Cerebellar nuclear complex (tissue), 1 donor: ENCODE measurements around the gene HIP1R.
"Not testable (repeated sequence)": the region's sequence is repeated elsewhere in the genome, so short reads cannot be mapped to it uniquely, and the experiment has no call there.

Experiments used
- DNase-seq, 2 experiments: peaks; one replicate each; lab custom pipeline; 2025; lab: John Stamatoyannopoulos, UW

The HIP1R gene

GRCh38 chr12:122894193-122895121, 59.2 kb downstream of the HIP1R start:
- DNase-seq = no peak

DNA sequence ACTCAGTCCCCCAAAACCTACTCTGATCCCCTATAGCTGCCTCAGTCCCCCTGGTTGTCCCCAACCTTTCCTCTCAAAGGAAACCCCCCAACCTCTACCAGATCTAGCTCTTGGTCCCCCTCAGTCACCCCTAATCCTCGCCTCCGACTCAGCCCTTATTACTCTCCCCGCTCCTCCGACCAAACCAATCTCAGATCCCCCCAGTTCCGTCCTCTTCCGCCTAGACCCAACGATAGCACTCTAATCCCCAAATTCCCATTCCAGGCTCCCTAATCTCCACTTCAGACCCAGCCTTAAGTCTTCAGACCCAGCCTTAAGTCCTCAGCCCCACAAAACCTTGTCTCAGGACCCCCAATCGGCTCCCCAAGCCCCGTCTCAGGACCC, 60.1 kb downstream of the HIP1R start:
- DNase-seq = no peak

DNA sequence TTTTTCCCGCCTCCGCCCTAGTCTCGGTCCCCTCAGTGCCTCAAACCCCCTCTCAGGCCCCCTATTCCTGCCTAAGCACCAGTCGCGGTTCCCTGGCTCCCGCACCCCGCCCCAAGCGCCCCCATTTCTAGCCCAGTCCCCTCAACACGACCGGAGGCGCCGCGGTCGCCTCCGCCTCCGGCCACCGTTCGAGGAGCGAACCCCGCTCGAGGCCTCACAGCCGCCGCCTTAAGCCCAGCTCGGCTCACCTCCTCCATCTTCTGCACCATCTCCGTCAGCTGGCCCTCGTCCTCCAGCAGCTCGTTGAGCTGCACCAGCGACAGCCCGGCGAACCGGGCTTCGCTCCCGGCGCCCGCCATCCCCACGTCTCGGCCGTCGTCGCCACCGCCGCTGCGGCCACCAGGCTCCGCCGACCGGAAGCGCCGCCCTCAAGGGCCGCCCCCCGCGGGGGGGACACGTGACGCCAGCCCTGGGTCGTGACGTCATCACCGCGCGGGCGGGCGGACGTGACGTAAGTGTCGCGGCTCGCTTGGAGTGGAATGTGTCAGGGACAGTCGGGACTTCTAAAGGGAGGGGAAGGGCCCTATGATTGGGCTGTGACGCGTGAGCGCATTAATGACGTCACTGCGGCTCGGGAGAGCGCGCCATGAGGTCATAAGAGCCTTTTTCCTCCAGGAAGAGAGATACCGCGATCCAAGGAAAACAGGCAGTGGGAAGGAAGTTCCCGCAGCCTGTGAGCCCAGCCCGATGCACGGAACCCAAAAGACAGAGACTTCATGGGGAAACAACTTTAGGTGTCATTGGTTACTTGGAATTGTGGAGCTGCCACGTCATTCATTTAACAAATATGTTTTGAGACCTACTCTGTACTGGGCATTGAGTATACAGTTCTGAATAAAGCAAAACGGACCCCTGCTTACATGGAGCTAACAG, 60.7 kb downstream of the HIP1R start, which contains the start of gene VPS37B:
VPS37B (minus strand) TSS at position 421 of the 933 bp plus-strand sequence; CDS start at position 359, 62 bp downstream.
- no peak for DNase-seq

GRCh38 chr12:122896662-122897061, 61.4 kb downstream of the HIP1R start:
- DNase-seq = no peak

DNA sequence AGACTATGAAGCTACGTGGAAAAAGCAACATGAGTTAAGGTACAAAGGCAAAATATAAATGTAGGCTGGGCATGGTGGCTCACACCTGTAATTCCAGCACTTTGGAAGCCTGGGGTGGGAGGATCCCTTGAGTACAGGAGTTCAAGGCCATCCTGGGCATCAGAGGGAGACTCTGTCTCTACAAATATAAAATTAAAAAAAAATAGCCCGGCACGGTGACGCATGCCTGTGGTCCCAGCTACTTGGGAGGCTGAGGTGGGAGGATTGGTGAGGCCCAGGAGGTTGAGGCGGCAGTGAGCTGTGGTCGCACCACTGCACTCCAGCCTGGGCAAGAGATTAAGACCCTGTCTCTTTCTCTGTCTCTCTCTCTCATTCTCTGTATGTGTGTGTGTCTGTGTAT, 64.6 kb downstream of the HIP1R start:
- DNase-seq = no peak

DNA sequence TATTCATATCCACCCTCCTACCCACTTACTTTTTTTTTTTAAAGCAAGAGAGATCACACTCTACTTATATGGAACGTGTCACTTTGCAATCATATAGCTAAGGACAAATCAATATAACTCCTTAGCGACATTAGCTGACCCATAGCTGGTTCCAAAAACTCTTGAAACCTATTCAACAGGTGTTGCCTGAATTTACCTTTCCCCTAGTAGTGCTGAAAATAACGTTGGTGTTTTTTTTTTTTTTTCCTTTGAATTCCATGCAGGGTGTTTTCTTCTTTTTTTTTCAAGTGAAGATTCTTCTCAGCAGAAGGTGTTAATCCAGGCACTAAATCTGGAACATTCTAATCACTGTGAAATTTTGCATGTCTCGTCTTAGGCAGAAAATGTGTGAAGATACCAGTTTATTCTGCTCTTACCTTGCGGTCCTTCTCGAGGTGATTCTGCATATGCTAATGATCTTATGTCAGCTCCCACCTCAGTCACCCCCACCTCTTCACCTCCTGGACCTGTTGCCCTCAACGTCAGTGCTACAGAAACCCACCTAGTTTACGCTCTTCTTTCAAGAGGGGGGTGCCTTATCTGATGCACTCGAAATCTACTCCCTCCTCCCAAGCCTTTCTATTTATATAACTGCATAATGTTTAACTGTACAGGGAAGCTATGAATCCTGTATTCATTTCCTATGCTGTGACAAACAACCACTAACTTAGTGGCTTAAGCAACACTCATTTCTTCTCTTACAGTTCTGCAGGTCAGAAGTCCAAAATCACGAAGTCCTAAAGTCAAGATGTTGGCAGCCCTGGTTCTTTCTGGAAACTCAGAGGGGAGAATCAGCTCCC, 67.8 kb downstream of the HIP1R start:
- no peak for DNase-seq

DNA sequence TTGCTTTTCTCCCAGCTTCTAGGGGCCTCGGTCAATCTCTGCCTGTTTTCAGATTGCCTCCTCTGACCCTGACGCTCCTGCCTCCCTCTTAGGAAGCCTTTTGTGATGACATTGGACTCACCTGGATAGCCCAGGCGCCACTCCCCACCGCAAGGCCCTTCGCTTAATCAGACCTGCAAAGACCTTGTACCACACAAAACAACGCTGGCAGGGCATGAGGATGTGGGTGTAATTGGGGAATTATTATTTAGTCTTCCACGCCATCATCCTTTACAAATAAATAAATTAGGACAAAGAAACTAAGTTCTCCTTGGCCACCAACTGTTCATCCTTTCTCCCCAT, 68.4 kb downstream of the HIP1R start:
- DNase-seq = no peak

- not testable (repeated sequence) for DNase-seq
Measured at GRCh38 chr12:122905258-122905657, 70.0 kb downstream of the HIP1R start.

DNA sequence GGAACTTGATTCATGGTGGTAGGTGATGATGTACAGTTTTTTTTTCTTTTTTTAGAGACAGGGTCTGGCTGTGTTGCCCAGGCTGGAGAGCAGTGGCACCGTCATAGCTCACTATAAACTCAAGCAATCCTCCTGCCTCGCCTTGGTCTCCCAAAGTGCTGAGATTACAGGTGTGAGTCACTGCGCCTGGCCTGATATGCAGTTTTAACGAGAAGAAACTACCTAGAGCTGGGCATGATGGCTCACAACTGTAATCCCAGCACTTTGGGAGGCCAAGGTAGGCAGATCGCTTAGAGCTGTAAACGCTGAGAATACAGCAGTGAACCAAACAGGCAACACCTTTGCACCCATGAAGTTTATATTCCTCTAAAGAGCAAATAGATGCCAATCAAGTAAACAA, 73.7 kb downstream of the HIP1R start:
- no peak for DNase-seq

- no peak for DNase-seq
Measured at GRCh38 chr12:122909442-122910288, 74.4 kb downstream of the HIP1R start.
